K562 (cell line): Measurements from ENCODE around the gene CLDN15. TPM values are rescaled to one million over a fixed set of nuclear protein-coding genes. Genes with fewer than 3 reads are reported as not detected.

Experiments used
- CBFB ChIP-seq: sonication (generic); formaldehyde crosslinking; IDR thresholded peaks from 2 replicates; pipeline ENCODE4 v1.4.0; 2020; ENCODE audit warnings: mild to moderate bottlenecking, missing genetic modification reagents
- FOXJ3 ChIP-seq: sonication (generic); formaldehyde crosslinking; IDR thresholded peaks from 2 replicates; pipeline ENCODE4 v1.4.0; 2020; ENCODE audit warnings: mild to moderate bottlenecking, missing genetic modification reagents
- MAFK ChIP-seq: IDR thresholded peaks from 2 replicates; pipeline ENCODE4 v1.6.1; 2011; ENCODE audit warnings: low read length, improper control_type of control experiment
- NCOA1 ChIP-seq: fragments of 450-650 bp; IDR thresholded peaks from 2 replicates; pipeline ENCODE4 v1.6.1; 2016; ENCODE audit warnings: low read depth
- RBM25 ChIP-seq: fragments of 200-400 bp; formaldehyde crosslinking; IDR thresholded peaks from 2 replicates; pipeline ENCODE4 v1.6.1; 2018; ENCODE audit warnings: low read length, low read depth, moderate library complexity; ENCODE audit not compliant: severe bottlenecking
- TAF1 ChIP-seq: IDR thresholded peaks from 2 replicates; pipeline ENCODE4 v1.6.1; 2011; ENCODE audit warnings: mild to moderate bottlenecking, low read length, moderate library complexity; ENCODE audit not compliant: insufficient read depth, control insufficient read depth, severe bottlenecking; ENCODE audit errors: extremely low read depth
- TARDBP ChIP-seq: fragments of 450-650 bp; IDR thresholded peaks from 2 replicates; pipeline ENCODE4 v1.6.1; 2016
- TGIF2 ChIP-seq: sonication (generic); formaldehyde crosslinking; IDR thresholded peaks from 2 replicates; pipeline ENCODE4 v1.8.1; 2022; ENCODE audit warnings: mild to moderate bottlenecking, missing genetic modification reagents, moderate library complexity
- YY1 ChIP-seq, 3 experiments: IDR thresholded peaks; 2 replicates each; pipeline ENCODE4 v1.6.1; 2011; ENCODE audit warnings: low read length in 2 of 3, mild to moderate bottlenecking in 2 of 3, moderate library complexity in 2 of 3, borderline replicate concordance in 1 of 3, control low read depth in 1 of 3, low read depth in 1 of 3; ENCODE audit not compliant: insufficient read depth in 3 of 3, insufficient replicate concordance in 2 of 3, control insufficient read depth in 1 of 3, insufficient read length in 1 of 3; ENCODE audit errors: extremely low read depth in 1 of 3
- ZBTB26 ChIP-seq: fragments of 450-650 bp; formaldehyde crosslinking; IDR thresholded peaks from 2 replicates; pipeline ENCODE4 v1.4.0; 2022; ENCODE audit warnings: missing genetic modification characterization
- ZNF146 ChIP-seq: IDR thresholded peaks from one replicate; pipeline ENCODE4 v1.6.1; 2018; ENCODE audit warnings: missing compliant biosample characterization; ENCODE audit not compliant: unreplicated experiment
- ZNF57 ChIP-seq: fragments of 450-650 bp; formaldehyde crosslinking; IDR thresholded peaks from 2 replicates; pipeline ENCODE4 v1.4.0; 2020; ENCODE audit warnings: mild to moderate bottlenecking, moderate library complexity
- ZNF830 ChIP-seq: fragments of 250-450 bp; sonication (Bioruptor Pico); IDR thresholded peaks from 2 replicates; pipeline ENCODE4 v1.5.0; 2021; ENCODE audit warnings: mild to moderate bottlenecking
- polyA plus RNA-seq, 8 experiments: library from polyadenylated mRNA; depleted of rRNA in 4 of 8; stranded (reverse) in 5 of 8; unstranded in 3 of 8; fragments of >200 nt; fragmentation: Nextera tagmentation in 2 of 8; fragmentation: Illumina TruSeq in 1 of 8; extraction: Ambion mirVana in 2 of 8; extraction: Trizol in 1 of 8; gene quantifications; 2 replicates each; pipeline versions ENCODE4 v1.2.1 to v1.2.3, GENCODE V29; 2011 to 2014; ENCODE audit warnings: inconsistent platforms in 1 of 8, missing spikeins in 1 of 8
- total RNA-seq, 7 experiments: library from RNA; depleted of rRNA in 6 of 7; stranded (reverse); fragments of >200 nt in 6 of 7; fragmentation: Illumina TruSeq in 2 of 7; extraction: Trizol in 2 of 7; gene quantifications; 2 replicates each; pipeline versions ENCODE4 v1.2.1 to v1.2.3, GENCODE V29; 2011 to 2021; ENCODE audit warnings: low replicate concordance in 1 of 7
- TF ChIP-seq, protein P1 (sequence below): fragments of 250-450 bp; sonication (Bioruptor Pico); IDR thresholded peaks from 2 replicates; pipeline ENCODE4 v1.4.0; 2020
- TF ChIP-seq, protein P2 (sequence below), 2 experiments: fragments of 200-800 bp in 1 of 2; sonication (Bioruptor generic) in 1 of 2; sonication (generic) in 1 of 2; formaldehyde crosslinking in 1 of 2; IDR thresholded peaks in 1 of 2; conservative IDR thresholded peaks in 1 of 2; 2 replicates each; pipeline versions ENCODE4 v1.5.0 to v1.6.1; 2016 to 2020; ENCODE audit warnings: missing compliant biosample characterization in 1 of 2, missing genetic modification characterization in 1 of 2, missing genetic modification reagents in 1 of 2
- TF ChIP-seq, protein P3 (sequence below): fragments of 450-650 bp; IDR thresholded peaks from 2 replicates; pipeline ENCODE4 v1.6.1; 2017; ENCODE audit warnings: mild to moderate bottlenecking, moderate library complexity

Gene CLDN15
- total and polyA plus RNA-seq, 9 of the 15 experiments (the other 6 are each of a cell fraction or from before 2014, with no cell fraction given), result 0.32 to 14.5 (median 7.4) TPM

DNA sequence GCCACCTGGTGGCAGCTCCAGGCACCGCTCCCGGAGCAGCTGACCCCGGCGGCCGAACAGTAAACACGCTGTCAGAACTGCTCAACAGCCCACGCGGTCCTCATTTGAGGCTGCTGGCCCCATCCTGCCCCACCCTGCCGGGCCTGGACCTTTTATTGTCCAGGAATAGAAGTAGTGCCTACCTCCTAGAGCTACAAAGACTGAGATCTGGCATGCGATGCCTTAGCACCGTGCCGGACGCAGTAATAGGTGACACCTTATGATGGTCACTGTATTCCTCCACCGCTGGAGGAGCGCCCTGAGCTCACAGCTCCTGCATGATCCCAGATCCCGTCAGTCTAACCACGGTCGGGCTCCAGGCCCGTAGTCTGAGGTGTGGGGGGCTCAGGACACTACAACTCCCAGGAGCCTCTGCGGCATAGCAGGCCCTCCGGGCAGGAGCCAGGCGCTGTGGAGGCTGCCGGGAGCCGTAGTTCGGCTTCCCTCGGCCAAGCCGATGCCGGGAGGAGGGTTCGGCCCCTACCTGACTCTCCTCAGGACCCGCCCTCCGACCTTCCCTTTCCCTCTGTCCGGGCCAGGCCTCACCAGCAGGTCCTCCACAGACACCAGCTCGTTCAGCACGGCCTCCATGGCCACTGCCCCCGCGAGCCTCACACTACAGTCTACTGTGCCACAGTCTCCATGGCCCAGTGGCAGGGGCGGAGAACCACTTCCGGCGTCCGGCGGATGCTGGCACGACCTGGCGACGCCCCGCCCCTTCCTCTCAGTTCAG, 7.0 kb upstream of the CLDN15 start, which contains the start of gene FIS1 (continued):
- TF ChIP-seq YY1 (IDR thresholded peaks at IDR 0.05; ENCODE audit: borderline replicate concordance in 1 of 3, control insufficient read depth in 1 of 3, extremely low read depth in 1 of 3, insufficient read depth in 3 of 3, insufficient read length in 1 of 3, insufficient replicate concordance in 2 of 3, low read depth in 1 of 3, low read length in 2 of 3) (peak in 2 of 3 experiments; percentile 71 to 83), ZNF146 (CRISPR knock-in tag) (no peak), NCOA1 (peak; percentile 42; the same call in 1 of the 2 replicates), FOXJ3 (CRISPR knock-in tag) (no peak), TARDBP (no peak), ZNF830 (no peak), RBM25 (no peak), MAFK (no peak), ZBTB26 (0 out of 2 replicates have a peak, but pooled peaks have one; percentile 78), TAF1 (peak; percentile 81), ZNF57 (CRISPR knock-in tag) (no peak), CBFB (CRISPR knock-in tag) (peak; percentile 74), TGIF2 (CRISPR knock-in tag) (peak; percentile 39; the same call in 1 of the 2 replicates)
- TF ChIP-seq, protein P1, sequence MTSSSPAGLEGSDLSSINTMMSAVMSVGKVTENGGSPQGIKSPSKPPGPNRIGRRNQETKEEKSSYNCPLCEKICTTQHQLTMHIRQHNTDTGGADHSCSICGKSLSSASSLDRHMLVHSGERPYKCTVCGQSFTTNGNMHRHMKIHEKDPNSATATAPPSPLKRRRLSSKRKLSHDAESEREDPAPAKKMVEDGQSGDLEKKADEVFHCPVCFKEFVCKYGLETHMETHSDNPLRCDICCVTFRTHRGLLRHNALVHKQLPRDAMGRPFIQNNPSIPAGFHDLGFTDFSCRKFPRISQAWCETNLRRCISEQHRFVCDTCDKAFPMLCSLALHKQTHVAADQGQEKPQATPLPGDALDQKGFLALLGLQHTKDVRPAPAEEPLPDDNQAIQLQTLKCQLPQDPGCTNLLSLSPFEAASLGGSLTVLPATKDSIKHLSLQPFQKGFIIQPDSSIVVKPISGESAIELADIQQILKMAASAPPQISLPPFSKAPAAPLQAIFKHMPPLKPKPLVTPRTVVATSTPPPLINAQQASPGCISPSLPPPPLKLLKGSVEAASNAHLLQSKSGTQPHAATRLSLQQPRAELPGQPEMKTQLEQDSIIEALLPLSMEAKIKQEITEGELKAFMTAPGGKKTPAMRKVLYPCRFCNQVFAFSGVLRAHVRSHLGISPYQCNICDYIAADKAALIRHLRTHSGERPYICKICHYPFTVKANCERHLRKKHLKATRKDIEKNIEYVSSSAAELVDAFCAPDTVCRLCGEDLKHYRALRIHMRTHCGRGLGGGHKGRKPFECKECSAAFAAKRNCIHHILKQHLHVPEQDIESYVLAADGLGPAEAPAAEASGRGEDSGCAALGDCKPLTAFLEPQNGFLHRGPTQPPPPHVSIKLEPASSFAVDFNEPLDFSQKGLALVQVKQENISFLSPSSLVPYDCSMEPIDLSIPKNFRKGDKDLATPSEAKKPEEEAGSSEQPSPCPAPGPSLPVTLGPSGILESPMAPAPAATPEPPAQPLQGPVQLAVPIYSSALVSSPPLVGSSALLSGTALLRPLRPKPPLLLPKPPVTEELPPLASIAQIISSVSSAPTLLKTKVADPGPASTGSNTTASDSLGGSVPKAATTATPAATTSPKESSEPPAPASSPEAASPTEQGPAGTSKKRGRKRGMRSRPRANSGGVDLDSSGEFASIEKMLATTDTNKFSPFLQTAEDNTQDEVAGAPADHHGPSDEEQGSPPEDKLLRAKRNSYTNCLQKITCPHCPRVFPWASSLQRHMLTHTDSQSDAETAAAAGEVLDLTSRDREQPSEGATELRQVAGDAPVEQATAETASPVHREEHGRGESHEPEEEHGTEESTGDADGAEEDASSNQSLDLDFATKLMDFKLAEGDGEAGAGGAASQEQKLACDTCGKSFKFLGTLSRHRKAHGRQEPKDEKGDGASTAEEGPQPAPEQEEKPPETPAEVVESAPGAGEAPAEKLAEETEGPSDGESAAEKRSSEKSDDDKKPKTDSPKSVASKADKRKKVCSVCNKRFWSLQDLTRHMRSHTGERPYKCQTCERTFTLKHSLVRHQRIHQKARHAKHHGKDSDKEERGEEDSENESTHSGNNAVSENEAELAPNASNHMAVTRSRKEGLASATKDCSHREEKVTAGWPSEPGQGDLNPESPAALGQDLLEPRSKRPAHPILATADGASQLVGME, result 0 out of 2 replicates have a peak, but pooled peaks have one; percentile 23
- TF ChIP-seq, protein P2, sequence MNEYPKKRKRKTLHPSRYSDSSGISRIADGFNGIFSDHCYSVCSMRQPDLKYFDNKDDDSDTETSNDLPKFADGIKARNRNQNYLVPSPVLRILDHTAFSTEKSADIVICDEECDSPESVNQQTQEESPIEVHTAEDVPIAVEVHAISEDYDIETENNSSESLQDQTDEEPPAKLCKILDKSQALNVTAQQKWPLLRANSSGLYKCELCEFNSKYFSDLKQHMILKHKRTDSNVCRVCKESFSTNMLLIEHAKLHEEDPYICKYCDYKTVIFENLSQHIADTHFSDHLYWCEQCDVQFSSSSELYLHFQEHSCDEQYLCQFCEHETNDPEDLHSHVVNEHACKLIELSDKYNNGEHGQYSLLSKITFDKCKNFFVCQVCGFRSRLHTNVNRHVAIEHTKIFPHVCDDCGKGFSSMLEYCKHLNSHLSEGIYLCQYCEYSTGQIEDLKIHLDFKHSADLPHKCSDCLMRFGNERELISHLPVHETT (CRISPR knock-in tag; conservative IDR thresholded peaks at IDR 0.05 in 1 of 2, IDR thresholded peaks at IDR 0.05 in 1 of 2), result peak in 1 of 2 experiments; percentile 79; a peak in 2 of 4 replicates
- TF ChIP-seq, protein P3, sequence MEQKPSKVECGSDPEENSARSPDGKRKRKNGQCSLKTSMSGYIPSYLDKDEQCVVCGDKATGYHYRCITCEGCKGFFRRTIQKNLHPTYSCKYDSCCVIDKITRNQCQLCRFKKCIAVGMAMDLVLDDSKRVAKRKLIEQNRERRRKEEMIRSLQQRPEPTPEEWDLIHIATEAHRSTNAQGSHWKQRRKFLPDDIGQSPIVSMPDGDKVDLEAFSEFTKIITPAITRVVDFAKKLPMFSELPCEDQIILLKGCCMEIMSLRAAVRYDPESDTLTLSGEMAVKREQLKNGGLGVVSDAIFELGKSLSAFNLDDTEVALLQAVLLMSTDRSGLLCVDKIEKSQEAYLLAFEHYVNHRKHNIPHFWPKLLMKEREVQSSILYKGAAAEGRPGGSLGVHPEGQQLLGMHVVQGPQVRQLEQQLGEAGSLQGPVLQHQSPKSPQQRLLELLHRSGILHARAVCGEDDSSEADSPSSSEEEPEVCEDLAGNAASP, result no peak
